Germinal center (tissue), 1 donor: ENCODE data around the gene ULK3.

Source experiments
- DNase-seq: peaks from one replicate; pipeline ENCODE4 v3.0.0; 2012; ENCODE audit warnings: mixed read lengths, low spot score

The ULK3 gene

GRCh38 chr15:74840851-74841775 is 1.8 kb downstream of the ULK3 start:
- DNase-seq = no peak

DNA sequence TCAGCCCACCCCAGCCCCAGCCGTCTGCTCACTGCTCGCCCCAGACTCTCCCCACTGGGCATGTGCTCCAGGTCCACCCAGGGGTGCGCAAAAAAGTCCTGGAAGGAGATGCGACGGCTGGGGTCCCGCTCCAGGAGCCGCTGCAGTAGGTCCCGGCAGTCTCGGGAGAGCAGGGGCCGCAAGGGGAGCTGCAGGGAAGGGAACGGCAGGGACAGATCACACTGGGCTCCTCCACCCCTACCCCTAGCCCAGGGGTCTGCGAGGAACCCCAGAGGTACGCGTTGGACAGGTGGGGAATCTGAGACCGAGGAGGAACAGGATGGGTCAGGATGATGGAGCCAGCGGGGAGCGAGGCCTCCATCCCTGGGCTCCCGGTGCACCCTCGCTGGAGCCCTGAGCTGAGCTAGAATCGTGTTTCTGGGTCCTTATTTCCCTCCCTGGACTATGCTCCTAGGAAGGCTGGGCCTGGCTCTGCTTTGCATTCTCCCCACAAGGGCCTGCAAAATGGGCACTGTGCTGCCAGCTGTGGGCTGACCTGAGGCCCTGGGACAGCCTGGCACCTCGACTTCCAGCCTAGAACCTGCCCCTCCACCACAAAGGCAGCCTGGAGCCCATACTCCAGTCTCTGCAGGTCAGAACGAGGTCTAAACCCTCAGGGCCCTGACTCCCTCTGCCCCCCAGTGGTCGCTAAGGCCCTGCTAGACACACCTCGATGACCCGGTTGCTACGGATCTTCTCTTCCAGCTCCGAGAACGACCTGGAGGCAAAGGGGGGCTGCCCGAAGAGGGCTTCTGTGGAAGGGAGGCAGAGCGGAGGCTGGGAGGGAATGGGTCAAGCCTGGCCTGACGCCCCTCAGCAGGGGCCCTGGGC is 3.2 kb downstream of the ULK3 start:
- no peak for DNase-seq

DNA sequence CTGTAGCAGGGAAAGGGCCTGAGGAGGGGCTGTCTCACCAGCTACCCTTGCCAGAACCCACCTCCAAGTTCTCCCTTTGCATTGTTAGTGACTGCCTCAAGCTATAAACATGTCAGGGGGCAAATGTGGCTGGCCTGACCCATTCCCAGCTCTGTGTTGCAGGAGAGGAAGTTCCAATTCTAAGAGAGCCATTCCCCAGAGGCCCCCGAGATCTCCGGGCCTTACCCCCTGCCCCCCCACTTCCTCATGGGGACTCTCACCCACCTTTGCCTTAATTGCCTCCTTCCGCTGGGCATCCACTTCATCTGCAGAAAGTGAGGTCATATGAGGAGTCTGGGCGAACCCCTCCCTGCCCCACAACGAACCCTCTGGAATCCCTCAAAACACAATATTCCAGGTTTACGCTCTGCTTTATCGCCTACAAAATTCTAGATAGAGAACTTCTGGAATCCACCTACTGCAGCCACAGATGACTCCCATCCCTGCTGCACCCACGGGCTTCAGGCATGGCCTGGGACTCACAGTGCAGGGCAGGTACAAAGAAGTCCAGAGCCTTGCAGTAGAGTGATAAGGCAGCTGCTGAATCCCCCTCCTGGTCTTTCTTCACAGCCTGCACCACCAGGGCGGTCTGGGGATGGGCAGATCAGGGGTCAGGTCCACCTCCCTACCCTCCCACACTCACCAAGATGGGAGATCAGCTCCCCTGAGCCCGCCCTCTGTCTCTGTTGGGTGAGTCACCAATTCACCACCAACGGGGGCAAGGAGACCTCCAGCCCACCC is 4.0 kb downstream of the ULK3 start:
- no peak for DNase-seq

GRCh38 chr15:74838137-74838516 is 4.8 kb downstream of the ULK3 start:
- DNase-seq = no peak

GRCh38 chr15:74837482-74838136 is 5.3 kb downstream of the ULK3 start:
- no peak for DNase-seq

GRCh38 chr15:74836846-74837245 is 6.1 kb downstream of the ULK3 start:
- DNase-seq = no peak

DNA sequence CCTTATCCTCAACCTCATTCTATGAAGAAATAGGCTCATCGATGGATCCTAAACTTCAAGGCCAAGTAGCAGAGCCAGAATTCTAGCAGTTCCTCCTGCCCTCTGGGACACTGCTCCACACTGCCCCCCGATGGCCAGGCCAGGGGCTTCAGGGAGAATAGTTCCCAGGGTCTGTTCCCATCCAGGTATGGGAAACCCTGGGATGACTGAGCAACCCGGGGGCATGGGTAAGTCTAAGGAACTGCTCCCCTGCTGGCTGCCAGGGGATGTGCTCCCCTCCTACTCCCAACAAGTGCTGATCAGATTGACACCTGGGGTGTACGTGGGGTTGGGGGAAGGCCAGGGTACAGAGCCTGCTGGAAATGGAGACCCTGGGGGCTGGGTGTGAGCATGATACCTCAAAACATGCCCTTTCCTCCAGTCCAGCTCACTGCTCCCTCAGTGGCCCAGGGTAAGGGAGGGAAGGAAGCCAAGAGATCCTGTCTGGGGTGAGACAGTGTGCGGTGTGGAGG is 7.6 kb downstream of the ULK3 start:
- DNase-seq = peak; percentile 60

DNA sequence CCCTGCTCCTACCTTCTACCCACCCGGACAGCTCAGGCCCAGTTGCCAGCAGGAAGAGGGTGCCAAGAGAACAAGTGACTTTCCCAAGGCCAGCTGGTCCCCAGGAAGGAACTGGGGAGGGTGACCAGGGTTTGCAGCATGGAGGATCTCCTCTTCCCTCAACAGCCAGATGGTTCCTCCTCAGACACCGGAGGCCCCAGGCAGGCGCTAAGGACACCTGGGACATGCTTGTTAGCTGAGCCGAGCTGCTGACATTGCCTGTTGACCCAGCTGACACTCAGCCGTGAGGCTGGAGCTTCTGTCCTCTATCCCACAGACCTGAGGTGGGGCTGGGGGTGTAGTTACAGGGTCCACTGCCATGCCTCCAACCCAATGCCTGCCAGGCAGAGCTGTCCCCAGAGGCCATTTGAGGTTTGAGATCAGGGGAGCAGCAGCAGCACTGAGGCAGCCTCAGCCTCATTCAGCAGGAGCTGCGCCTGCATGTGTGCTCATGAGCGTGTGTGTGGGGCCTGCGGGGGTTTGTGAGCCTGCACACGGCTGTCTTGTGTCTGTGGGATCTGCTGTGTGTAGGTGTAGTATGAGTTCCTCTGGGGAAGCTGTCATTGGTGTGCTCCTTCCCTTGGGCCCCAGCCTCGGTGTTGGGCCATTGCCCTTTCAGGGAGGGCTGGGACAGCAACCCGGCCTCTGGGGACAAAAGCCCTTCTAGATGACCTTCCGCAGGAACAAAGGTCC is 9.4 kb downstream of the ULK3 start:
- no peak for DNase-seq

DNA sequence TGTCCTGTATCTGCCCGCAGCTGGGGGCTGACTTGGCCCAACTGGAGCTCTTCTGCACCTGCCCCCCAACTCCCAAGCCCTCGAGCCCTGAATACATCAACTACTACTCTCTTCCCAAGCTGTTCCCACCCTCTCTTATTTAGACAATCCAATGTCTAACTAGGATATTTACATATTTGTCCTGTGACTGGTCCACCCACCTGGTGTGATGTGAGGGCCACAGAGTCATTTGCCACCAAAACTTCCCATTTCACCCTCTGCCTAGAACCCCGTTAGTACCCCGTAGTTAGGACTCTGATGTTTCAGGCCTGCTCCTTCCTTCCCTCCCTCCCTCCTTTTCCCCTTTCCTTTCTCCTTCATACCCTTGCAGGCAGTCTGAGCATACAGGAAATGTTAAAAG is 10.1 kb downstream of the ULK3 start:
- DNase-seq = no peak

DNA sequence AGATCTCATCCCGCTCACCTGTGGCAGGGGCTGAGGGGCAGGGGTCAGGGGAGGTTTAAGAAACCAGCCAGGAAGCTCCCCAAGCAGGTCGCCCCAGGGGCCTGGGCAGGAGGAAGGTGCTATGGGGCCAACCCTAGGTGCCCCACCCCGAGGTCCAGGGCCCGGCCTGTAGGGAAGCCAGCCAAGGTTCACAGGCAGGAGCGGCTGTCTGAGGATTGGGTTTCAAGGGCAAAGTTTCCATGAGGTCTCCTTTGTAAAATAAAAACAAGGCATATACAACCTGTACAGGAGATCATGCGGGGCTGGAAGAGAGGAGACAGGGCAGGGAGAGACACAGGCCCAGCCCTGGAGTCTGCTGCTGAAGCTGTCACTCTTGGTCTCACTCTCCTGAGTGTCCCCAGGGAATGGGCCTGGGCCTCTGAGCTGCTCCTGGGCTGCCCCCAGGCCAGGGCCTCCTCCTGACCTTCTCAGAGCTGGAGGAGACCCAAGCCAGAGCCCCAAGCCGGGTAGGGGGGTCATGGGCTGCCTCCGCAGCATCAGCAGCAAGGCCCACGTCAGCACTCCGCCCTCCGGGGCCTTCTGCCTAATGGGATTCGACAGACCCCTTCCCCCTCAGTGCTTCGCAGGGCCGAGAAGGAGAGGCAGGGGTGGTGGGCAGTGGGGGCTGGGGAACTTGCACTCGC is 11.0 kb downstream of the ULK3 start:
- DNase-seq = no peak

- DNase-seq = no peak
Observed at GRCh38 chr15:74830868-74831267, 12.1 kb downstream of the ULK3 start.

GRCh38 chr15:74829991-74830390 is 13.0 kb downstream of the ULK3 start:
- no peak for DNase-seq

GRCh38 chr15:74829486-74829885 is 13.5 kb downstream of the ULK3 start:
- no peak for DNase-seq

DNA sequence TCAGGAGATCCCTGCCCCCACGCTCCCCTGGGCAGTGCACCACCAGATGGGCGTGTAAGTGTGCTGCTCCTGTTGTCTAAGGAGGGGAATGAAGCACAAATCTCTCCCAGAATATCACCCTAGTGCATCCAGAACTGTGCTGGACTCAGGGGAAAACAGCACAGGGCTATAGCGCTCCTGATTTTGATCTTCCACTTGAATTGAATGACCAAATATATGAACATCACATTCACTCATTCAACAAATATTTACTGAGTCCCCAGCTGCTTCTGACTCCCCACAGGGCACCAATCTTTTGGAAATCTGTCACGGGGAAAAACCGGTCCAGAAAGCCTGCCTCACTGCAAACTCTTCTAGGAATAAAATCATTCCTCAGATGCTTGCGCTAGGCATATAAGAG is 14.1 kb downstream of the ULK3 start:
- no peak for DNase-seq

DNA sequence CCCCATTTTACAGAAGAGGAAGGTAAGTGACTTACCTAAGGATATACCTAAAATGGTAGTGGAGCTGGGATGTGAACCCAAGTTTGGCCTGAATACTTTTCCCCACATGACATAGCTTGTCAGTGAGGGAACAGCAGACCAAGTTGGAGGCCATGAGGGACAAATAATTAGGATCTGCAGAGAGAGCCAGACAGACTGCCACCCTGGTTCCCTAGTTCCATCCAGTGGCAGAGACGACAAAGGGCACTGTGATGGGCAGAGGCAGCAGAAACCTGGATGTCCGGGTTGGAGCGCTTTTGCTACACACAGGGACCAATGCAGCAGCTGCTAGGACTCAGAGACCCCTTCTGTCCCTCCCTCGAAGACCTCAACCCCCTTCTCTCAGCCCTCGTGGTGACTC is 15.3 kb downstream of the ULK3 start:
- no peak for DNase-seq

DNA sequence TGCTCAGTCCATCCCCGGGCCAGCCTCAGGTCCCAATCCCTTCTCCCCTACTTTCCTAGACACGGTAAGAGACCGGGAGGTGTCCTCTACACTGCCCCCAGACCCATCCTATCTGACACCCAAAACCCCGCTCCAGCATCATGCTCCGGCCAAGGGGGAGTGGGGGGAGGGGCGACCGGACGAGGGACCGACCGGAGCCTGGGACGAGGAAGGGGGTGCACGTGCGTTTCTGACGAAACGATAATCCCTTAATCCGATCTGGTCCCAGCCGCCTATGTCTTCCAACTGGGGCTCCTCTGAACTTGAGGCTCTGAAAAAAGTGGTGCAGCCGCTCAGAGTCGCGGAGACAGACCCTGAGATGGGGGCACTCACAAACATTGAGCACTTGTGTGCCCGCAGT is 16.0 kb downstream of the ULK3 start:
- DNase-seq = no peak

DNA sequence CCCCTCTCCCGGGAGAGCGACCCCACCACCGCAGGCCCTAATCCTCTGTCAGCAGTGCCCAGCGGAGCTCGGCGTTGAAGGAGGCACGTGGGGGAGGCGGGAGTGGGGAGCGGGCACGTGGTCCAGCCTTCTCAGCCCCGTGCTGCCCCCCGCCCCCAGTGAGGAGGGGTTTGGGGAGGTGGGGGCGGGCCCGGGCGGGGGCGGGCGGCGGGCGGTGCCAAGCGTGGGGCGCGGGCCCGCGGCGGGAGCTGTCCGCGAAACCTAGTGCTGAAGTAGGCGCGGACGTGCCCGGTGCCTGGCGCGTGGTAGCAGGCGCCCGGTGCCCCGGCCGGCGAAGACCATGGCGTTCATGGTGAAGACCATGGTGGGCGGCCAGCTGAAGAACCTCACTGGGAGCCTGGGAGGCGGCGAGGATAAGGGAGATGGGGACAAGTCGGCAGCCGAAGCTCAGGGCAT is 16.6 kb downstream of the ULK3 start, which contains the start of gene CPLX3:
Gene CPLX3, plus strand, starts transcription at position 264 of the 456 bp plus-strand sequence. Its CDS starts 77 bp downstream, at position 341.
- DNase-seq = peak; percentile 71

DNA sequence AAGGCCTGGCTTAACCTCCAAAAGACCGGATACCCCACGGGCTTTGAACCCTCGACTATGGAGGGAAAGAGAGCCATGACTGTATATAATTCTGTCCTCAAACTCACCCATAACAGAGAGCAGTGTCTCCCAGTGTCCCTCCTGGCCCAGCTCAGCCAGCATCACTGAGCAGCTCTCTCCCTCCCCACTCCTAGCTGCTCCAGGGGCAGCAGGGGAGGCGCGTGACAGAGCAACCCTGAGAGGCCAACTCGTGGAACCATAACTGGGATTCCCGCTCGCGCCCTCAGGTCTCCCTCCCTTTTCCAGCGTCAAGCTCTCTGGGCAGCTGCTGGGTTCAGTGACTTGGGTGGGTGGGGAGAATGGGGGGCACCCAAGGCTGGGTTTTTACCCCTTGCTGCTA is 17.1 kb downstream of the ULK3 start:
- no peak for DNase-seq

GRCh38 chr15:74824976-74825375 is 18.0 kb downstream of the ULK3 start:
- no peak for DNase-seq

DNA sequence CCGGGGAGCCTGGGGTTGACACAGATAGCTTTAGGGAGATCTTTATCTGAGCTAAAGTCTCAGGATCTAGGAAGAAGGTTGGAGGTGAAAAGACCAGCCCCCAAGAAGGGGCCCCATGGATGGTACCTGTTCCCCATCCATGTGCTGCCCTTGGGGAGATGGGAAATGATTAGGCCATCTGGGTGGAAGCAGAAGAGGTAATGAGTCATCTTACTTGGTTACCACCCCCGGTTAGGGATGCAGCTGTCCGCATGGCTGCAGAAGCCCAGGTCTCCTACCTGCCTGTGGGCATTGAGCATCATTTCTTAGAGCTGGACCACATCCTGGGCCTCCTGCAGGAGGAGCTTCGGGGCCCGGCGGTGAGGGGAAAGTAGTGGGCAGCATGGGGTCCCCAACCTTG is 19.6 kb downstream of the ULK3 start:
- no peak for DNase-seq
